NCI-H128 (cell line): ENCODE measurements around the gene STOM.
"Not testable (repeated sequence)": the region's sequence is repeated elsewhere in the genome, so short reads cannot be mapped to it uniquely, and the experiment has no call there.

Experiments used
- DNase-seq: peaks from one replicate; lab custom pipeline; 2025; ENCODE audit not compliant: unreplicated experiment; lab: John Stamatoyannopoulos, UW

STOM gene

DNA sequence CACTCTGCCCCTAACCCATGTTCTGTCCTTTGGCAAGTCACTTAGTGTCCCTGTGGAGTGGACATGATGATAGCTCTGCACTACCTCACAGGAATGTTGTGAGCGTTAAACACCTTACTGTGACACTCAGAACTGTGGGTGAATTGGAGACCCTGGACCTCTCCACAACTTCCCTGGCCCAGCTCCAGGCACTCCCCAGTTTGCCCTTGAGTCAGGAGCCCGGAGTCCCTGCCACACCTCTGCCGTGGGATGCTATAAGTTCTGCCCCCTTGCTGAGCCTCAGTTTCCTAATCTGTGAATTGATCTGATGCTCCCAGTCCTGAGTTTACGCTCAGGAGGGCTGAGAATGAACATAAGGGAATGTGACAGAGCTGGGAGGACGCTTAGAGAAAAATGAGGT, 67.7 kb downstream of the STOM start:
- no peak for DNase-seq

DNA sequence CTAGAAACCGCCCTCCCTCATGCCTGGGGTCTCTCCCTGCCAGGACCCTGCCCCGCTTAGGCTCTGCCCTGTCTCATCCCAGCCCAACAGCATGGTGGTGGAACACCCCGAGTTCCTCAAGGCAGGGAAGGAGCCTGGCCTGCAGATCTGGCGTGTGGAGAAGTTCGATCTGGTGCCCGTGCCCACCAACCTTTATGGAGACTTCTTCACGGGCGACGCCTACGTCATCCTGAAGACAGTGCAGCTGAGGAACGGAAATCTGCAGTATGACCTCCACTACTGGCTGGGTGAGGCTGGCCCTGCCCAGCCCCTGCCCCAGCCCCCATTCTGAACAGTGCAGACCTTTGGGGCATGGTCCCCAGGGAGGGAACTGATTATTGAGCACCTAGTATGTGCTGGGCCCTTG, 68.2 kb downstream of the STOM start:
- DNase-seq: no peak

DNA sequence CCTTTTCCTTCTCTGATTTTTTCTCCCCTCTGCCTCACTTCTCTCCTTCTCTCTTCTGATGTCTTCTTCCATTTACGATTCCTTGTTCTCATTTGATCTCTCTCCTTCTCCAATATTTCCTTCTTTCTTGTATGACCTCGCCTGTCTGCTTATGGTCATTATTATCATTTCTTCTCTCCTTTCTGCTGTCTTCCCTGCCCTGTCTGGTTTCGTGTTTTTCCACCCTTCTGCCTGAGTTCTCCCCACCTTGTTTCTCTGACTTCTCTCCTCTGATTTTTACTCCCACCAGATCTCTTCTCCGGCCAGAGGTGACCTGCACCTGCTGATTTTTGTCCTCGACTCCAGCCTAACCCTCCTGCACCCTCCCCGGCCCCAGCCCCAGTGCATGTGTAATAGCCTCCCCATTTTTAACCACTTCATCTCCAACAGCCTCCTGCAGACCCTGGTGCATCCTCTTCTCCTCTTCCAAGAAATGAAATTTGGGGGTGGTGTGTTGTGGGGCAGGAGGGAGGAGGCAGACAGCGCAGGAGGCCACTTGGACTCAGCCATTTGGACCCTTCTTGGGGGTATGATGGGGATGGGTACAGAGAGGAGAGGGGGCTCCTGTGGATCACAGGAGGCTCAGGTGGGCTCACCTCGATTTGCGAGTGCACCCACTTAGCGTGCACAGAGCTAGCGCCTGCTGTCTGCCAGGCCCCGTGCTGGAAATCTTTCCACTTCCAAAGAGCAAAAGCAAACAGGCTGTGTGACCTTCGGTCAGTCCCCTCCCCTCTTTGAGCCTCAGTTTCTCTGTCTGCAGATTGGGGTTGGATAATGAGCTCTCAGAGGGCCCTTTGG, 69.5 kb downstream of the STOM start:
- DNase-seq: no peak

DNA sequence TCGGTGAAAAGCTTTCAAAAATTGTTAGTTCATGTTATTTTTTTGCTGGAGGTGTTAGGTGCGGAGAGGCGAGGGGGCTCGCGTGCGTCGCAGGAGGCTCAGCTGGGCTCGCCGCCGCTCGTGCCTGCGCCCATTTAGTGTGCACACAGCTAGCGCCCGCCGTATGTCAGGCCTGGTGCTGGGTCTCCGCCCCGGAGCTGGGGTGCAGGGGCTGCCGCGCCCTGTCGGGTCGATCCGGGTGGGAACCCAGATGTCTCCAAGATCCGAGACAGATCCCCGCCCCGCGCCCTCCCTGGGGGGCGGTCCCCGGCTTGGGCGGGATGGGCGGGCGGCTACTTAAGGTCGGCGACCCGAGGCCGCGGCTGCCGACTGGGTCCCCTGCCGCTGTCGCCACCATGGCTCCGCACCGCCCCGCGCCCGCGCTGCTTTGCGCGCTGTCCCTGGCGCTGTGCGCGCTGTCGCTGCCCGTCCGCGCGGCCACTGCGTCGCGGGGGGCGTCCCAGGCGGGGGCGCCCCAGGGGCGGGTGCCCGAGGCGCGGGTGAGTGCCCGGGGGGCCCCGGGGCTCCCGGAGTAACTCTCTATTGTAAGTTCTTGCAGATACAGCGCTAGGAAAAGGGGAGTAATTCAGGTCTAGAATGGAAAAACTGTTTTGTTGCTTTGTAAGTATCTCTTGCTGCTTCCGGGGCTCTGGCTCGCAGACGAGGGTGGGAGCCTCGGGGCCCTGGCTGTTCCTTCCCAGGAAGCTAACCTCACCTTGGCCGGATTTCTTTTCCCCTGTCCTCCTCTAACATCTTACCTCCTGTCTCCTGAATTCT, 70.4 kb downstream of the STOM start:
- DNase-seq: no peak

DNA sequence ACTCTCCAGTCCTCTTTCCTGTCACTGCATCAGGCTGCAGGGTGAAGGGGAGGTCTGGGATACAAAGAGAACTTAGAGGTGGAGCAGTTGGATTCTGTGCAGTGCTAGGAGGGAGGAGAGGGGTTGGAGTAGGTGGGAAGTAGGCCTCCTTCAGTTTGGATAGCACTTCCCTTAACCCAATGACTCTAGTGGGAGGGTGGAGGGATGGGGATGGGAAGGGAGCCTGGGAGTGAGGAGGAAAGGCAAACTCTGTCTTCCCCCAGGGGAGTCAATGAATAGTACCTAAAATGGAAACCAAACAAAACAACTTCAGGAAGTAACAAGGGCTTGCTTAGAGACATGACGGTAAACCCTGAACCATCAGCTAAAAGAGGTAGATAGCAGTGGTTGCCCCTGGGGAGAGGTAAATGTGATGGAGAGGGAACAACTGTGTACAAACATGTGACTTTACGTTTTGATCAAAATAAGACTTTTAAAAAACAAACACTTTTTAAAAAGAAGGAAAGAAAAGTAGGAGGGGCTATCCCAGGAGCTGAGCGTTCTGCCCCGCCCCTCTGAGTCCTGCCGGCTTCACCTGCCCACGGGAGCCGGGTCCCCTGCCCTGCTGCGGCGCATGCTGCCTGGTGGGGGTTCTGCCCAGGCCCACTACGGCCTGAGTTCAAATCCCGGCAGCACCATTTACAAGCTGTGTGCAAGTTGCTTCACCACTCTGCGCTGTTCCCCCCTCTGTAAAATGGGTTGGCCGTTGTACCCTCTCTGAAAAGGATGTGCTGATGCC, 71.2 kb downstream of the STOM start:
- no peak for DNase-seq

DNA sequence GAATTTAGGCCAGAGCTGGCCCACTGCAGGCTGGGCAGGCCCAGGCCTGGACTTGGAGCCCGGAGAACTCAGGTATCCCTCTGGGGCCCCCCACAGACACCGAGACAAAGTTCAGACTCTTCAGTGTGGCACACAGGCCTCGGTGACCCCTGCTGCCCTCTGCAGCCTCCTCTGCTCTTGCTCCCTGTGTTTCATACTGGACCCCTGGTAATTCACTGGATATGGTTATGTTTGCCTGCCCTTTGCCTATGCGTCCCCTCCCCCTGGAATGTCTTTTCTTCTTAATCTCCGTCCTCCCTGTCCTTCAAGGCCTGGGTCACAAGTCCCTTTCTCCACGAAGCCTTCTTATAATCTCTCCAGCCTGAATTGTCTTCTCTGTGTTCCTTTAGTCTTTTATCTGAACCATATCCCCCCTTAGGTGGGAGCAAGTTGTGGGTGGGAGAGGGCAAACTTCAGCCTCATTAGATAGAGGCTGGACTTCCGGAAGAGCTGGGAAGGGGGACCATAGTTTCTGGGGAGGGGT, 72.0 kb downstream of the STOM start:
- DNase-seq: no peak

DNA sequence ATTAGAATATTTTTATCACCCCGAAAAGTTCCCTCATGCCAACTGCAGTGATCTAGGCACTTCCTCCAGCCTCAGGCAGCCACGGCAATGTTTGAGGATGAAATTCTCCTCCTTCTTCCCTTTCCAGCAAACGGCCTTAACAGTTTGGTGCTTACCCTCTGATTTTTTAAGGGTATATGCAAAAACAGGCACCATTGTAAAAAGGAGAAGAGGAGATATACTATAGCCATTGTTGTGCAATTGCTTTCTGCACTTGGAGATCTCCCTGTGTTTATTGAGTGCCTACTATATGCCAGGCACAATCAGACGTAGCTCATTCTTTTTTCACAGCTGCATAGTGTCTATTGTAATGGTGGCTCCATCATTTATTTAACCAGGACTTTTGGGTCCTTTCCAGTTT, 72.7 kb downstream of the STOM start:
- no peak for DNase-seq

DNA sequence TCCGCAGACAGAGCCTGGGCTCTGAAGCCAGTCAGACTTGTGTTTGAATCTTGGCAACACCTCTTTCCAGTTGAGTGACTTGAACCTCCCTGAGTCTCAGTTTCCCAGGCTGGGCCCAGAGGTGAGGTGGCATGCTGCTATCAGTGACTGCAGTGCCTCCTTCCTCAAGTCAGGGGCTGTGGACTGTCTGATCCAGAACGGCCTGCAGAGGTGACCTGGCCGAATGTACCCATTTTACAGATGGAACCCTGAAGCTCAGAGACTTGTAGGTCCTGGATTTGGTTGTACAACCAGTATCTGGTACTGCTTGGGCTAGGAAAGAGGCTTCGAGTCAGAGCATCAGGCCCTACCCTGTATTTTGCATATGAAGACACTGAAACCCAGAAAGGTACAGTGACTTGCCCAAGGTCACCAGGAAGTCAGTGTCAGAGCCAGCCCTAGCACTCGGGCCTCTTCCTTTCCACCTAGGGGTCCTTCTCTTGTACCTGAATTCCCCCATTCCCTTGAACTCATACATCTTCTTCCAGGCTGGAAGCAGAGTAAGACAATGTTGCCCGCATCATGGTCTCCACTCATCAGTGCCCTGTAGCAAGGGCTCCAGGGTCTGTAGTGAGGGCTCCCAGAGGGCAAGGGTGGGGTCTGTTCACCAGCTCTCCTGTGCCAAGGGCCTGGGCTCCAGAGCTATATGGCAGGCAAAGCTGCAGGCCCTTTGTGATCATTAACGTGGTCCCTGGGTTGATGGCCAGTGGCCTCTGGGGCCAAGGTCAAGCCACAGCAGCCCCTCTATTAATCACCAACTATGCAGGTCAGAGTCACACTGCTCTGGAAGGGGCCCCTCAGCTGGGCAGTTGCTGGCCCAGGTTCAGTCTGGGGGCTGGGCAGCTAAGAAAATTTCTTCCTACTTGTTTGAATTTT, 73.6 kb downstream of the STOM start:
- no peak for DNase-seq

DNA sequence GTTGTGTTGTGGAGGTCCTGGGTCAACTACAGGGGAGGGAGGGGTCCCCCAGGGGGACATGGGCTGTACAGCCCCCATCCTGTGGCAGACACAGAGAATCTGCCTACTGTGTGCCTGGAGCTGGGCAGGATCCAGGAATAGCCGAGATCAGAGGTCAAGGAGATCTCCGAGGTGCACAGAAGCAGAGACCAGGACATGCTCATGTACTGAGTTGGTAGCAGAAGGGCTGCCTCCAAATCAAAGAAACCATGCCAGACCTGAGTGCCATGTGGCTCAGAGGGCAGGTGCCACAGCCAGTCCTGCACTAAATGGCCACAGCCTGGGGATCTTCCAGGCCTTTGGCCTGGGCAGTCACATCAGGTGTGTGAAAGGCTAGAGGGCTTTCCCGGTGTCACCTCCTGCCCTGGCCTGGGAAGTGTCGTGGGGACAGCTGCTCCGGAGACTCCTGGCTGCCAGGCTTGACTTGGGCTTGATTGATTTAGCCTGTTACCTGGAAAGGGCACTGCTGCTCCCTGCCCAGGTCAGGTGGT, 74.3 kb downstream of the STOM start:
- DNase-seq: no peak

DNA sequence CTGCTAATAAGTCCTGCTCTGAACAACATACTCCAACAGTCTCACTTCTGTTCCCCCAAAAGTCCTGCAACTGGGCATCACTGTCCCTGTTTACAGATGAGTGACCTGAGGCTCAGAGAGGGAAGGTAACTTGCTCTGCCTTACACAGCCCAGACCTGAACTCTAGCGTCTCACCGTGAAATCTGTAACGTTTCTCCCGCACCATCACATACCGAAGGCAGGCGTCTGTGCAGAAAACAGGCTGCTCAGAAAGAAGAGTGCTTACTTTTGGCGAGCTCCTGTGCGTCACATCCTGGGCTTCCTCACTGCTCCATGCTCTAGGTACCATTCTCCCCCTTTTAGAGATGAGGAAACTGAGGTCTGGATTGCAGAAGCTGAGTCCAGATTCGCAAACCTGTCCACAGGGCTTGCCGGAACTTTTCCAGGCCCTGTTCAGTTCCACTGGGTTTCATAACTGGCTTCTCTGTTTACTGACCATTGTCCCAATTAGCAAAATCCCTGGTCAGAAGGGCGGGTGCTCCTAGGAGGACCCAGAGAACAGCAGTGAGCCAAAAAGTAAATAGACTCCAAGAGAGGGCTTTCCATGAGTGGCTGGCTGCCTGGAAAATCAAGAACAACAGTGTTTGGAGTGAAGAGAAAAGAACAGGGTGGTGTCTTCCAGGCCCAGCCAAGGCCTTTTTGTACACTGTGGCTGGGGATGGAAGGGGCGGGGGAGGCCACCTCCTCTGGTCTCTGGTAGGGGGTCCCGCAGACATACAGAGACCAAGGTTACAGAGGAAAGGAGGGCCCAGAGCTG, 75.0 kb downstream of the STOM start:
- DNase-seq: no peak

DNA sequence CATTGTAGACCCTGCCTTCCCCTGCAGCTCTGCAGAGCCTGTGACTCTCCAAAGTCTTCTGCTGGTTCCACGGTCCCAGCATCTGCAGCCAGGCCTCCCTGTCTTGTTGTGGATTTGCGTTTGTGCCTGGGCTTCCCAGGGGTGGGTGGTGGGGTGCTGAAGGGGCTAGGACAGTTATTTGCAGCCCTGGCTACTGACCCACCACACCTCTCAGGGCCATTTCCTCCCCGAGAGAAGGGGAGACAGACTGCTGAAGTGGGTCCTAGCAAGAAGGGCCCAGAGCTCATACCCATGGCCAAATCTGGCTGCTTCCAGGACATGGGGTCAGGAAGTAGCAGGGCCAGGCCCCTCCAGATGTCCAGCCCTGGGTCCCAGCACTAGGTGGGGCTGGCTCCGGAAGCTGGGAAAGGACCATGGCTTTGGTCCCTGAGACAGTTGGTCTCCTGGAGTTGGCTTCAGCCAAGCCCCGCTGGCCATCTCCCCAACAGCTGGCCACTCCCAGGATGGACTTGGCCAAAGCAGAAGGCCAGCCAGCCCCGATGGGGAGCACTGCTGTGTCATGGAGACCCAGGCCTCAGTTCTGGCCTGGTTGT, 75.8 kb downstream of the STOM start:
- DNase-seq: no peak

DNA sequence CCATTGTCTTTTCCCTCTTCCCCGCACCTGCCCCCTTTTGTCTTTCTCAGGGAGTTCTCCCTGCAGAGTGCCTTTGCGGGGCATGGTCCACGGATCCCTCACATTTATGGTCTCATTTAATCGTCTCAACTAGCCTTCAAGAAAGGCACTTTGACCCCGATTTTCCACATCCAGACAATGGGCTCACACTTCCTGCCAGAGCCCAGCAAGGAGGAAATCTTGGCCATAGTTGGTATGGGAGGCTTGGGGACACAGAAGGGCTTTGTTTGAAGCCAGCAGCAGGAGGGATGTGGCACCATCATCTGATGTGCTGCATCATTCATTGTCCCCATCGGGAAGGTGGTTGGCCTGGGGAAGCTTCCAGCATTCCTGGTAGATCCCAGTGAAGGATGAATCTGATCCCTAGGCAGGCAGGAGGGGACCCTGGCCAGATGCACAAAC, 77.2 kb downstream of the STOM start:
- DNase-seq: no peak

DNA sequence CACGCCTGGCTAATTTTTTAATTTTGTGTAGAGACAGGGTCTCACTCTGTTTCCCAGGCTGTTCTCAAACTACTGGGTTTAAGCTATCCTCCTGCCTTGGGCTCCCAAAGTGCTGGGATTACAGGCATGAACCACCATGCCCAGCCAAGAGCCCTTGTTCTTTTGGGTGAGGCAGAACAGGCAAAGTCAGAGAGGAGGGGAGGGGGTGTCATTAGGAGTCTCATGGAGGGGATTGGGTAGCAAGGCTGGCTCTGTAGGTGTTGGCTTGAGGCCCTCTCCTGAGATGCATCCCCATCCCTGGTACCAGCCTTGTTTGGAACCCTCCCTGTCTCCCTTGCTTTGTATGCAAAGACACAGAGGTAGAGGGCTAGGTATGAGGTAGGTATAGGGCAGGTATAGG, 78.0 kb downstream of the STOM start:
- DNase-seq: no peak

DNA sequence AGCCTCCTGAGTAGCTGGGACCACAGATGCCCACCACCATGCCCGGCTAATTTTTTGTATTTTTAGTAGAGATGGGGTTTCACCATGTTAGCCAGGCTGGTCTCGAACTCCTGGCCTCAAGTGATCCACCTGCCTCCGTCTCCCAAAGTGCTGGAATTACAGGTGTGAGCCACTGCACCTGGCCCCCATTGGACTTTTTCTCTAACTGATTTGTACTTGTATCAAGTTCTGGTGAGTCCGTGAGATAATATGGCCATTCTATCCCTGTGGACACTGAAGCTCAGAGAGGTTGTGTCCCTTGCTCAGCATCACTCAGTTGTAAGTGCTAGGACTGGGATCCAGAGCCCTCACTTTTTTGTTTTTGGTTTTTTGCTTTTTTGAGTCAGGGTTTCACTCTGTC, 78.5 kb downstream of the STOM start:
- DNase-seq: not testable (repeated sequence)

DNA sequence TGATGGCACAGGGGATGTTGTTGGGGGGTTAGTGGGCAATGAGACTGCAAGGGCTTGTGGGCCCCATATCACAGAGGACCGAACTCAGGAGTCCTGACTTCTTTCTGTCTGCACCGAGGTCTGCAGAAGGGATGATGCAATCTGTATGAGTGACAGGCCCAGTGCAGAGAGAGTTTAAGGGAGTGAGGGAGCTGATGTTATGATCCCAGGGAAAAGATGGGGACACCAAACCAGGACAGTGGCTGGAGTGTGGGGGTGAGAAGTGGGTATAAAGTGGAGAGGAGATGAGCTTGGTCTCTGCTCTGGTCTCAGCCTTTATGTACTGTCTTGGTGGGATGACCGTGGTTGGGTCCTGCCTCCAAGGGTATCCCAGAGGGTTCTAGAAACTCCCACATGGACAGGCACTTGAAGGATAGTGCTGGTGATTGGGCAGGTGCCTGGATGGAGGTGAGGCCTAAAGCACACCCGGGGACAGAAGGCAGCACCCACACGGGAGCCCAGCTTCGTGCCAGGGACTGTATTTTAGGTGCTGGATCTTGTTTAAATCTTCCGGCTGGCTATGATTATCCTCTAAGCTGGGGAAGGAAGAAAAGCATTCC, 80.2 kb downstream of the STOM start:
- DNase-seq: no peak

DNA sequence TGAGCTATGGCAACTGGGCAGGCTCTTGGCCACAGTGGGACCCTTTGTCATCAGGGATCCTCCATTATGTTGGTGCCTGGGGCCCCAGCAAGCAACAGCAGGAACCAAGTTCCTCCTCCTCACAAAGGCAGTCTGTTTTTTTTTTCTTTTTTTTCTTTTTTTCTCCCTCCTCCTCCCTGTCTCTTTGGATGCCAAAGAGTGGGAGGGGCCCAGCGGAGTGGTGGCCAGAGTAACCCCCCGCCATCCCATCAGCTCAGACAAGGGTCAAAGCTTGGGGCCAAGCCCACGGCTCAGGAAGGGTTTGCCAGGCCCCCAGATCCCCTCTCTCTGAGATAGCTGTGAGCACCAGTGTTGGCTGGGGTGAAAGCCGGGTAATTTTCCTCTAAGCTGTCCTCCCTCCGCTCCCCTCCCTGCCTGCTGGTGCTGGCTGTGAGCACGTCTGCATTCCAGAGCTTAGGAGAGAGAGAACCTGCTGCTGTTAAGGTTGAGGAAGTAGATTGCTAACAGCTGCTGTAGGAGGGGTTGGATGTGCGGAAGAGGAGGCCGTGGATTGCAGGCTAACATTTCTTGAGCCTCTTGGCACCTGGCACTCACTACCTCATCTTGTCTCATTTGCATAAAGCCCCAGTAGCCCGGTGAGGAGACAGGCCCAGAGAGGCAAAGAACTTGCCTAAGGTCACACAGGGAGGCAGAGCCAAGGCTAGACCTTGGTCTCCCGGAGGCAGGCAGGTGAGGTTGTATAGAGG, 80.9 kb downstream of the STOM start:
- no peak for DNase-seq
